IPS DF 6.9 (cell line): ENCODE results near the gene PIGK.

Experiments
- DNase-seq: peaks from one replicate; pipeline ENCODE4 v3.0.0-alpha.2; 2013; ENCODE audit warnings: low read depth, low spot score
- H3K27ac ChIP-seq: one replicate; pipeline ENCODE4 v1.5.1; 2013; ENCODE audit warnings: low read length, control low read depth
- H3K27me3 ChIP-seq: 2 replicates; pipeline ENCODE4 v1.6.1; 2013; ENCODE audit warnings: mild to moderate bottlenecking, low read length; ENCODE audit not compliant: control insufficient read depth, insufficient read depth
- H3K36me3 ChIP-seq: 2 replicates; pipeline ENCODE4 v1.6.1; 2013; ENCODE audit warnings: low read length; ENCODE audit not compliant: control insufficient read depth, insufficient read depth
- H3K4me1 ChIP-seq: 2 replicates; pipeline ENCODE4 v1.6.1; 2013; ENCODE audit warnings: low read length; ENCODE audit not compliant: control insufficient read depth, insufficient read depth
- H3K4me3 ChIP-seq: 2 replicates; pipeline ENCODE4 v1.5.1; 2013; ENCODE audit warnings: mild to moderate bottlenecking, low read length
- H3K9me3 ChIP-seq: 2 replicates; pipeline ENCODE4 v1.6.1; 2013; ENCODE audit warnings: low read length, inconsistent platforms; ENCODE audit not compliant: control insufficient read depth, insufficient read depth
- WGBS: extraction: QIAGEN DNeasy Blood & Tissue Kit; methylation state at CpG from one replicate; pipeline ENCODE4 v1.1.7; 2013; ENCODE audit warnings: mixed read lengths, missing lambda C conversion rate; ENCODE audit not compliant: insufficient read length, insufficient coverage; 5-methylcytosine and 5-hydroxymethylcytosine counted together

Gene PIGK

GRCh38 chr1:77156214-77156613, 63.0 kb downstream of the PIGK start:
- DNase-seq = no peak
- Histone ChIP-seq H3K9me3 (no peaks in the 10 kb centered on the region; the same call in none of the 2 replicates), H3K36me3 (no peaks in the 10 kb centered on the region), H3K27ac (no peak overlapping the region), H3K4me3 (no peak overlapping the region), H3K27me3 (no peaks in the 10 kb centered on the region), H3K4me1 (no peaks in the 10 kb centered on the region)

GRCh38 chr1:77146270-77146669, 73.0 kb downstream of the PIGK start:
- no peak overlapping the region for H3K27ac ChIP-seq
- no peaks in the 10 kb centered on the region for H3K36me3 ChIP-seq
- H3K4me3 ChIP-seq = no peak overlapping the region
- no peaks in the 10 kb centered on the region for H3K4me1 ChIP-seq
- H3K9me3 ChIP-seq = no peaks in the 10 kb centered on the region
- no CpG with 5 or more reads among the region's 5 CpGs for WGBS
- H3K27me3 ChIP-seq = no peaks in the 10 kb centered on the region
- DNase-seq = no peak

DNA sequence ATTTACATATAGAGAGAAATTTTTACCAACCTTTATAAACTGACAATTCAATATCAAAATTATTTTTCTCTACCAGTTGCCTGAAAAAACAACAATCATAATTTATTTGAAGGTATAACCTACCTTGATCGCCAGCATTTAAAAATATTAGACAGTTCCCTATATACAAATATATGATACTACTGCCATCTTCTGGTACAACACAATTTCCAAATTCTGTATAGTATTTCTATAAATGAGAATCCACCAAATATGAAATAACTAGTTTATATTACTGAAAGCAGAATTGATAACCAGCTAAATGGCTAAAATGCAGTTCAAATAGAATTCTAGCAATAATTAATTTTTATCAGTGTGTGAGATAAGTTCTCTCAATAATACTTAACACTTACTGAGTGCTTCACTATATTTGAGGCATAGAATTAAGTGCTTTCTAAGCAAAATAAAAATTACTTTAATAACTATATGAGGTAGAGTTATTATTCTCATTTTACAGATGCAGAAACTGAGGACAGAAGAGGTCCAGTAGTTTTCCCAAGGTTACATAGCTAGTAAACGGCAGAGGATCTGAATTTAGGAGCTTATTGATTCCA, 75.6 kb downstream of the PIGK start:
- no peak overlapping the region for H3K4me3 ChIP-seq
- no peak for DNase-seq
- no peaks in the 10 kb centered on the region for H3K36me3 ChIP-seq
- no CpG with 5 or more reads among the region's 2 CpGs for WGBS
- no peaks in the 10 kb centered on the region for H3K4me1 ChIP-seq
- H3K27ac ChIP-seq = no peak overlapping the region
- no peaks in the 10 kb centered on the region for H3K27me3 ChIP-seq
- H3K9me3 ChIP-seq = no peaks in the 10 kb centered on the region

- no peaks in the 10 kb centered on the region for H3K4me1 ChIP-seq
- H3K9me3 ChIP-seq = no peaks in the 10 kb centered on the region
- H3K27ac ChIP-seq = no peak overlapping the region
- no peak overlapping the region for H3K4me3 ChIP-seq
- H3K27me3 ChIP-seq = no peaks in the 10 kb centered on the region
- no CpG with 5 or more reads among the region's 1 CpG for WGBS
- no peak for DNase-seq
- no peaks in the 10 kb centered on the region for H3K36me3 ChIP-seq
Observed at GRCh38 chr1:77139389-77139788, 79.8 kb downstream of the PIGK start.

- no peak for DNase-seq
- no CpG with 5 or more reads among the region's 2 CpGs for WGBS
- H3K36me3 ChIP-seq = no peaks in the 10 kb centered on the region
- H3K27ac ChIP-seq = no peak overlapping the region
- H3K4me1 ChIP-seq = no peaks in the 10 kb centered on the region
- H3K27me3 ChIP-seq = no peaks in the 10 kb centered on the region
- no peaks in the 10 kb centered on the region for H3K9me3 ChIP-seq
- H3K4me3 ChIP-seq = no peak overlapping the region
Observed at GRCh38 chr1:77134359-77134758, 84.9 kb downstream of the PIGK start.

- Histone ChIP-seq H3K9me3 (no peaks in the 10 kb centered on the region), H3K36me3 (no peaks in the 10 kb centered on the region), H3K4me3 (no peak overlapping the region), H3K27ac (no peak overlapping the region), H3K4me1 (no peaks in the 10 kb centered on the region), H3K27me3 (no peaks in the 10 kb centered on the region)
- WGBS = no CpG with 5 or more reads among the region's 3 CpGs
- DNase-seq = no peak
Observed at GRCh38 chr1:77133731-77134358, 85.4 kb downstream of the PIGK start.

DNA sequence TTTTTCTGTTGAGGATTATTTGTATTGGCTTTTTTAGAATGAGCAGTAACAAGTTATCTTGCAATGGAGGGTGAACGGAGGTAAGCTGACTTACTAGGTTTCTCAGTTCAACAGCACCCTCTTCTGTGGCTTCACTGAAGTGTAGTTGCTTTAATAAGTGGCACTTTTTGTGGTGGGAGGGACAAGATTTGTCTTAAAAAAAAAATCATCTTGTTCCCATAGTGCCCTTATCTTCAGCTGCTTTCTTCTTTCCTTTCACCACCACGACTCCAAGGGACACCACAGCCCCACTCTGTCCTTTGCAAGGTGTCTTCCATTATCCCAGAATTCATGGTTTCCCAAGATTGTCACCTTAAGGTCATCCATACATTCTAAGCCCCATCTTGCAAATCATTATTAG, 92.9 kb downstream of the PIGK start:
- Histone ChIP-seq H3K4me3 (no peak overlapping the region), H3K27me3 (no peaks in the 10 kb centered on the region), H3K27ac (no peak overlapping the region), H3K36me3 (no peaks in the 10 kb centered on the region), H3K9me3 (no peaks in the 10 kb centered on the region), H3K4me1 (no peaks in the 10 kb centered on the region)
- peak; percentile 31 for DNase-seq
- WGBS = no CpG with 5 or more reads among the region's 2 CpGs

DNA sequence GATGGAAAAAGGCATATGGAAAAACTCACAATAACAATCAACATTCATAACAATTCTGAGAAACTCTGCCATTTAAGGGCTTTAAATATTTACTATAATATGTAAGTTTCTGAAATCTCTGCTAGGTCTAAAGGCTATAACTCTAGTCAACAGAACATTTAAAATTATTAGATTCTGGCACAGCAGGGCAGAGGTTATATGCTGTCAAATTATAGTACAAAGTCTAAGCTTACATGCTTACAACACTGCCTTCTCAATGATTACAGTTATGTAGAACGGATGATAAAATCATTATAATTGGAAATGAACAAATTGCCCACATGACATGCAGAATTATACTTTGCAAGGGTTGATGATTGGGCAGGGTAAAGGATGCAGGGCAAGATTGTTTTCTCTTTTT, 97.7 kb downstream of the PIGK start:
- WGBS = no CpG with 5 or more reads among the region's 1 CpG

DNA sequence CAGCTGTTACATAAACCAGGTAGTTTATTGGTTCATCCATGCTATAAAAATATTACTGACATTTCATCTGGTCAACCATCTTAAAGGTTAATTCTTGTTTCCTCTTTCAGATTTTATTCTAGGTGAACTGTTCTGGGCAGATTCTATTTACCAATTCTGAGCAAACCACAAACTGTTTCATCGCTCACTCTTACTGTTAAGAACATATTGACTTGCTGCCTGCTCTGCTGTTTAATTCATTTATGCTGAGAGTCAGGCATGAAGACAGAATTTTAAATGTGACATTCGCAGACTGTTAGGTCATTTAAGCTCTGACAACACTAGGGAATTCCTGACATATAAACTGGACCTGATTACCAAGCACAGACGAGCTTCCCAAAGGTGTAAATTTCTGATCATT, 98.3 kb downstream of the PIGK start:
- Histone ChIP-seq H3K9me3 (no peaks in the 10 kb centered on the region), H3K36me3 (no peaks in the 10 kb centered on the region), H3K27ac (no peak overlapping the region), H3K4me1 (no peaks in the 10 kb centered on the region), H3K4me3 (no peak overlapping the region), H3K27me3 (no peaks in the 10 kb centered on the region)
- no peak for DNase-seq
- no CpG with 5 or more reads among the region's 3 CpGs for WGBS

More for the DNA sequence above, 97.7 kb downstream of the PIGK start:
- no peak for DNase-seq
- Histone ChIP-seq H3K4me1 (no peaks in the 10 kb centered on the region), H3K27ac (no peak overlapping the region), H3K36me3 (no peaks in the 10 kb centered on the region), H3K27me3 (no peaks in the 10 kb centered on the region), H3K4me3 (no peak overlapping the region), H3K9me3 (no peaks in the 10 kb centered on the region)

DNA sequence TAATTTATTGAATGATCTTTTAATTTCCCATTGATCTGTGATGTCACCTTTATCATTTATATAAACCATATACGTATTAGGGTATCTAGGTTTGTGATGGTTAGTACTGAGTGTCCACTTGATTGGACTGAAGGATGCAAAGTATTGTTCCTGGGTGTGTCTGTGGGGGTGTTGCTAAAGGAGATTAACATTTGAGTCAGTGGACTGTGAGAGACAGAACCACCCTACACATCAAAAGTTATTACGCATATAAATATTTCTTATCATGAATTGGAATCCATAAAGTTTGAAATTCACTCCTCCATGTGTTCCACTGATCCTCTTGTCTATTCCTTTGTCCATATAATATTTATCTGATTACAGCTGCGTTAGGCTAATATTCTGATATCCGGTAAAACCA, 100.5 kb downstream of the PIGK start:
- WGBS = no CpG with 5 or more reads among the region's 4 CpGs
- no peak overlapping the region for H3K27ac ChIP-seq
- no peak overlapping the region for H3K4me3 ChIP-seq
- H3K9me3 ChIP-seq = no peaks in the 10 kb centered on the region
- no peaks in the 10 kb centered on the region for H3K4me1 ChIP-seq
- H3K36me3 ChIP-seq = no peaks in the 10 kb centered on the region
- H3K27me3 ChIP-seq = no peaks in the 10 kb centered on the region
- DNase-seq = no peak

DNA sequence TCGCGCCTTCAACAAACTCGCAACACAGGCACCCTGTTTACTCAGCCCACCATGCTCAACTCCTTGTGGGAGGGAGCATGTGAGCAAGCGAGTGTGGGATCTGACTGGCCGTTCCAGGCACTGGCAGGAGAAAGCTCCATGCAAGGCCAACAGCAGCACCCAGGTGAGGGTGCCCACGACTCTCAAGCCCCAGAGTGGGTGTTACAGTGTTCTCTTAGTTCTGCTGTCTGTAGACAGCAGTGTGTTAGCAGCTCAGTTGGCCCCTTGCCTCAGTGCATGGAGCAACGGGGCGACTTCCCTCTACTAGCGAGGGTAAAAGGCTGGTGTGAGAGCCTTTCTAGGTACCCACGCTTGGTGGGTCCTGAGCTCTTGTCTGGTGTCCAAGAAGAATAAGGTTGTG, 114.6 kb downstream of the PIGK start:
- WGBS = no CpG with 5 or more reads among the region's 10 CpGs

More for the DNA sequence above, 114.6 kb downstream of the PIGK start:
- Histone ChIP-seq H3K36me3 (no peaks in the 10 kb centered on the region), H3K9me3 (no peaks in the 10 kb centered on the region), H3K27ac (no peak overlapping the region), H3K27me3 (no peaks in the 10 kb centered on the region), H3K4me3 (no peak overlapping the region), H3K4me1 (no peaks in the 10 kb centered on the region)
- no peak for DNase-seq
